ENCODE data around the gene PPP6R3. TPM values are rescaled to one million over a fixed set of nuclear protein-coding genes. Genes with fewer than 3 reads are reported as not detected.

PPP6R3 gene
- total and polyA plus RNA-seq, 8 donors: 19.5 to 236 (median 103) TPM

DNA sequence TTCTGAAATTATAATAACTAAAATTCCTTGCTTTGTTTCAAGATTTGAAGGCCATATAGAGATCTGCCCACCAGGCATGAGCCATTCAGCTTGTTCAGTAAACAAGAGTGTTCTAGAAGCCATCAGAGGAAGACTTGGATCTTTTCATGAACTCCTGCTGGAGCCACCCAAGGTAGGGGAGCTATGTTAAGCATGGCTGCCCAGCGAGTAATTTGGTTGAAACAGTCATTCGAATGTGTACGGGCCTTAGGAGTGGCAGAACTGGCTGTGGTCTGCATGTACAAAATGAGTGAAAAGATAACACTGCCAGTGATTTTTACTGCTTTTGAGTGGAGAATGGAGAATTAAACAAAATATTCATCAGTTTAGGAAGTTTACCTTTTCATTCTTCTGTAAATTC is 103.7 kb downstream of the PPP6R3 start:
- no peak for DNase-seq
- no peaks in the 10 kb centered on the region for H3K4me1 ChIP-seq
- no peaks in the 10 kb centered on the region for H3K27me3 ChIP-seq
- H3K36me3 ChIP-seq: peaks cover 27 to 98% (median 89%) of the 10 kb centered on the region in 4 donors
- intact Hi-C loops (cut with DNase I; ENCODE audit: low total_unique reads): no loop called here
- no peak overlapping the region for H3K27ac ChIP-seq
- H3K4me3 ChIP-seq: no peak overlapping the region
- WGBS, 5 donors: 96 to 98% (median 96%) methylated on average over 3 of the region's 3 CpGs
- no peaks in the 10 kb centered on the region for H3K9me3 ChIP-seq
- TF ChIP-seq EP300 (IDR thresholded peaks at IDR 0.05) (no peak), POLR2AphosphoS5 (IDR thresholded peaks at IDR 0.05) (no peak), POLR2A (IDR thresholded peaks at IDR 0.05) (no peak)
- TF ChIP-seq, protein P1, sequence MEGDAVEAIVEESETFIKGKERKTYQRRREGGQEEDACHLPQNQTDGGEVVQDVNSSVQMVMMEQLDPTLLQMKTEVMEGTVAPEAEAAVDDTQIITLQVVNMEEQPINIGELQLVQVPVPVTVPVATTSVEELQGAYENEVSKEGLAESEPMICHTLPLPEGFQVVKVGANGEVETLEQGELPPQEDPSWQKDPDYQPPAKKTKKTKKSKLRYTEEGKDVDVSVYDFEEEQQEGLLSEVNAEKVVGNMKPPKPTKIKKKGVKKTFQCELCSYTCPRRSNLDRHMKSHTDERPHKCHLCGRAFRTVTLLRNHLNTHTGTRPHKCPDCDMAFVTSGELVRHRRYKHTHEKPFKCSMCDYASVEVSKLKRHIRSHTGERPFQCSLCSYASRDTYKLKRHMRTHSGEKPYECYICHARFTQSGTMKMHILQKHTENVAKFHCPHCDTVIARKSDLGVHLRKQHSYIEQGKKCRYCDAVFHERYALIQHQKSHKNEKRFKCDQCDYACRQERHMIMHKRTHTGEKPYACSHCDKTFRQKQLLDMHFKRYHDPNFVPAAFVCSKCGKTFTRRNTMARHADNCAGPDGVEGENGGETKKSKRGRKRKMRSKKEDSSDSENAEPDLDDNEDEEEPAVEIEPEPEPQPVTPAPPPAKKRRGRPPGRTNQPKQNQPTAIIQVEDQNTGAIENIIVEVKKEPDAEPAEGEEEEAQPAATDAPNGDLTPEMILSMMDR (IDR thresholded peaks at IDR 0.05): no peak

DNA sequence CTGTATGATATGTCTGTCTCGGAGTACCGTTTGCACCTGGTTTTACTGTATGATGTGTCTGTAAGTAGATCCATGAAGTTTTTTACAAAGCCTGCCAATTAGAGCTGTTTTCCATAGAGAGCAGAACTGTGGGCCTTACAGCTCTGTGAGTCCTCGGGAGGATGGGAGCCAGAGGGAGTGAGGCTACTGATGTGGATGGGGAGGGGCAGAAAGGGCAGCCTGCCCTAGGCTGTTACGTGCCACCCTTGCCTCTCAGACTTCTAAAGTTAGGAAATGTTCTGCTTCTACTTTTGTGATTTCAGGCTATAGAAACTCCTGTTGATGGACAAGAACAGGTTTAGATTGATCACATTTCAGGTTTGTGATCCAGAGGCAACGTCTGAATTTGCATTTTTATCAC is 105.2 kb downstream of the PPP6R3 start:
- H3K27me3 ChIP-seq: no peaks in the 10 kb centered on the region
- TF ChIP-seq EP300 (IDR thresholded peaks at IDR 0.05): no peak
- TF ChIP-seq, protein P1 (IDR thresholded peaks at IDR 0.05): no peak
- no peak for TF ChIP-seq POLR2A (IDR thresholded peaks at IDR 0.05)
- no peak for TF ChIP-seq POLR2AphosphoS5 (IDR thresholded peaks at IDR 0.05)
- peaks cover 0 to 3% (median 0%) of the 10 kb centered on the region in 4 donors for H3K4me1 ChIP-seq
- no peak overlapping the region for H3K4me3 ChIP-seq
- no peak for DNase-seq
- no peak overlapping the region for H3K27ac ChIP-seq
- peaks cover 32 to 98% (median 93%) of the 10 kb centered on the region in 4 donors for H3K36me3 ChIP-seq
- intact Hi-C loops (cut with DNase I; ENCODE audit: low total_unique reads): no loop called here
- H3K9me3 ChIP-seq: no peaks in the 10 kb centered on the region
- WGBS, 5 donors: 63 to 76% (median 70%) methylated on average over 5 of the region's 5 CpGs

DNA sequence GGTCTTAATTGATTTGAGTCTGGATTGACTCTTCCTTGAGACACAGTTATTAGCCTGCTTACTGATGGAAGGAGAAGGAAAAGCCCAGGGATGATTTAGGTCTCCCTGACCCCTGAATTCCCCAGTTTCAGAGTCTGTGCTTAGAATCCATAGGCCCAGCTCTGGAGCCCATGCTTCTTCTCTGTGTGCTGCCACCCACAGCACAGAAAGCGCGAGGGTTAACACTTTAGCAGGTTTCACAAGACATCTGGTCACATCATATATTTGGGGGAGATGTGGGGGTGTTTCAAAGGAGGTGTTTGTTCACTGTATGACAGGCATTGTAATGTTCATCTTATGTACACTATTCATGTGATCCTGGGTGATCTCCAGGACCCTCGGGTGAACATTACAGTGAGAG is 107.0 kb downstream of the PPP6R3 start:
- Histone ChIP-seq H3K4me1 (peaks cover 0 to 3% (median 0%) of the 10 kb centered on the region in 4 donors), H3K4me3 (no peak overlapping the region), H3K9me3 (no peaks in the 10 kb centered on the region), H3K27ac (no peak overlapping the region), H3K36me3 (peaks cover 43 to 100% (median 97%) of the 10 kb centered on the region in 4 donors), H3K27me3 (no peaks in the 10 kb centered on the region)
- WGBS, 5 donors: 87 to 93% (median 87%) methylated on average over 3 of the region's 3 CpGs
- no peak for TF ChIP-seq EP300 (IDR thresholded peaks at IDR 0.05)
- no peak for TF ChIP-seq POLR2A (IDR thresholded peaks at IDR 0.05)
- no peak for TF ChIP-seq POLR2AphosphoS5 (IDR thresholded peaks at IDR 0.05)
- TF ChIP-seq, protein P1 (IDR thresholded peaks at IDR 0.05): no peak
- intact Hi-C loops (cut with DNase I; ENCODE audit: low total_unique reads): no loop called here
- no peak for DNase-seq

DNA sequence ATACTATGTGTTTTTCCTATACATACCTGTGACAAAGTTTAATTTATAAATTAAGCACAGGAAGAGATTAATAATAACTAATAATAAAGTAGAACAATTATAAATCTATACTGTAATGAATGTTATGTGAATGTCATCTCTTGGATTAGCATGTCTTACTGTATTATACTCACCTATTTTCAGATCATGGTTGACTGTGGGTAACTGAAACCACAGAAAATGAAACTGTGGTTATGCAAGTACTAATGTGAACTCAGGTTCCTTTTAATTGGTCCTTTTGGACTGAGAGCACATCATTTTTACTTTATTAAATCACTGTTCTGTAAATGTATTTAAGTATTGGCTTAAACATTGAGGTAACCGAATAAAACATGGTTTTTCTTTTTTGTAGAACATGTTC is 108.8 kb downstream of the PPP6R3 start:
- intact Hi-C loops (cut with DNase I; ENCODE audit: low total_unique reads): no loop called here
- 79 to 89% (median 82%) methylated on average over 1 of the region's 1 CpG for WGBS, 5 donors
- DNase-seq: no peak
- TF ChIP-seq POLR2AphosphoS5 (IDR thresholded peaks at IDR 0.05) (no peak), POLR2A (IDR thresholded peaks at IDR 0.05) (no peak), EP300 (IDR thresholded peaks at IDR 0.05) (no peak)
- TF ChIP-seq, protein P1 (IDR thresholded peaks at IDR 0.05): no peak
- Histone ChIP-seq H3K36me3 (peaks cover 39 to 100% (median 96%) of the 10 kb centered on the region in 4 donors), H3K27ac (no peak overlapping the region), H3K4me3 (no peak overlapping the region), H3K9me3 (no peaks in the 10 kb centered on the region), H3K4me1 (peaks cover 0 to 9% (median 2%) of the 10 kb centered on the region in 4 donors), H3K27me3 (no peaks in the 10 kb centered on the region)

All from stomach (tissue), 9 donors.